GM19328 (cell line): ENCODE results near the gene ABCB1.
"Not testable (repeated sequence)": the region's sequence is repeated elsewhere in the genome, so short reads cannot be mapped to it uniquely, and the experiment has no call there.

Experiments used
- ATAC-seq: cut with Tn5 transposase; IDR thresholded peaks from one replicate; pipeline ENCODE4 v1.9.1; 2021; ENCODE audit warnings: mild to moderate bottlenecking, moderate library complexity; ENCODE audit not compliant: unreplicated experiment

Gene ABCB1

GRCh38 chr7:87580636-87581035 is 20.0 kb downstream of the ABCB1 start:
- no peak for ATAC-seq

DNA sequence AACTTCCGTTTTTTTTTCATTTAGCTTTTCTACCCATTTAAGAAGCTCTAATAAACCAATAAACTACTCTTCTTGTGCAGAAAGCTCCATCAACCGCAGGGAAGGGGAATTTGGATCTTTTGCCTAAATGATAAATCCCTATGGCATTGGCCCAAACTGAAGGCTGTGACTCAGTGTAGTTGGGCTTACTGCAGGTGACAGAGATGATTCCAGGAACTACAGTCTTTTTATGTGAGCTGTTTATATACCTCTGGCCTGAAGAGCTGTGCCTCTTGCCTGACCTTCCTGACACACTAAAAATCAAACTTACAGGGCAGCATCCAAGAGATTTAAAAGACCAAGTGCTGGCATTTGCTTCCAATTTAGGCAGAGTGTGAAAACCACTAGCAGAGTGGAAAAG is 25.2 kb downstream of the ABCB1 start:
- no peak for ATAC-seq

DNA sequence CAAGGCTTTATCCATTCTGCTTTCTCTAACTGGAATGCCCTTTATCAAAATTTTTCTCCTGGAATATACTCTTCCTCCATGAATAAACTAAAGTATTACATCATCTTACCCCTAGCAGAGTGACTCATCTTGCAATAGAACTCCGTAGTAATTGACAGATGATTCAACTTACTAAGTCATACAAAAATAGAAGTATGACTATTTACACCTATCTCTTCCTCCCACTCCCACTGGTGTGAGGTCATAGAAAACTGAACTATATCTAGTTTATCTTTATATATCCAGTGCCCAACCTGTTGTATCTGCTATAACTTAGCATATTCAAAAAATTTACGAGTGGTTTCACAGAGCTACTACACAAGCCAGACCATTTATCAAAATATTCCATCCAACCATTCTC is 26.1 kb downstream of the ABCB1 start:
- no peak for ATAC-seq

DNA sequence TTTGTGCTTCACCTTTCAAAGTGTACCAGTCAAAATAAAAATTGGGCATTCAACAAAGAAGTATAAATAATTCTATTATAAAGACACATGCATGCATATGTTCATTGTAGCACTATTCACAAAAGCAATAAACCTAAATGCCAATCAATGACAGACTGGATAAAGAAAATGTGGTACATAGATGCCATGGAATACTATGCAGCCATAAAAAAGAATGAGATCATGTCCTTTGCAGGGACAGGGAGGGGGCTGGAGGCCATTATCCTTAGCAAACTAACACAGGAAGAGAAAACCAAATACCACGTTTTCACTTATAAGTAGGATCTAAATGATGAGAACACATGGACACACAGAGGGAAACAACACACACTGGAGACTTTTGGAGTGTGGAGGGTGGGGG is 28.2 kb downstream of the ABCB1 start:
- not testable (repeated sequence) for ATAC-seq

DNA sequence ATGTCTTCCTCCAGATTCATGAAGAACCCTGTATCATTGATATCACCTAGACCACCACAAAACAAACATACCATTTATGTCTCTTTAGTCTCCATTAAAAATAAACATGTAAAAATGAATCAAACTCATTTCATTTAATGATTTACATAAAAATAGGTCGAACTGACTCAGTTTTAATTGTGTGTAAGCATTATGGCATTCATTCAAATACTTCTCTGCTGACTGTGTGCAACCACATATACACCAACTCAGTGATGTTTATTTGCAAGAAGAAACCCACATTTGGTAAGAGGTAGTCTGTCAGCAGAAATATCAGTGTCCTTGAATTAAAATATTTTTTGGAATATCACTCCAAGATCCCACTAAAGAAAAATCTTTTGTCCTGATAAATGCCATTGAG is 30.5 kb downstream of the ABCB1 start:
- ATAC-seq, result no peak

DNA sequence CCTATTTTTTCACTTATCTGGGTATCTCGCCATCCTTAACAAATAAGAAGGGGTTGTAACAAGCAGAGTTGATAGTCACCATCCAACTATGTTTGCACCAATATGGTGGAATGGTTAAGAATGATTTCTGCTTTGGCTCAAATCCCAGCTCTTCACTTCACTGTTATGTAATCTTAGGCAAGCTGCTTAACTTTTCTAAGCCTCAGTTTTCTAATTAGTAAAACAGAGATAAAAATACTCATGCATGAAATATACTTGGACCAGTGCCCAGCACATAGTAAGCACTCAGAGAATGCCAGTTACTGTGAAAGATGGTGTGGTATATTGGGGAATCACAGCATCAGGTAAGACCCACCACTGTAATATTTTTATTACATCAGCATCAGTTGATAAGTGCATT is 33.6 kb downstream of the ABCB1 start:
- no peak for ATAC-seq

DNA sequence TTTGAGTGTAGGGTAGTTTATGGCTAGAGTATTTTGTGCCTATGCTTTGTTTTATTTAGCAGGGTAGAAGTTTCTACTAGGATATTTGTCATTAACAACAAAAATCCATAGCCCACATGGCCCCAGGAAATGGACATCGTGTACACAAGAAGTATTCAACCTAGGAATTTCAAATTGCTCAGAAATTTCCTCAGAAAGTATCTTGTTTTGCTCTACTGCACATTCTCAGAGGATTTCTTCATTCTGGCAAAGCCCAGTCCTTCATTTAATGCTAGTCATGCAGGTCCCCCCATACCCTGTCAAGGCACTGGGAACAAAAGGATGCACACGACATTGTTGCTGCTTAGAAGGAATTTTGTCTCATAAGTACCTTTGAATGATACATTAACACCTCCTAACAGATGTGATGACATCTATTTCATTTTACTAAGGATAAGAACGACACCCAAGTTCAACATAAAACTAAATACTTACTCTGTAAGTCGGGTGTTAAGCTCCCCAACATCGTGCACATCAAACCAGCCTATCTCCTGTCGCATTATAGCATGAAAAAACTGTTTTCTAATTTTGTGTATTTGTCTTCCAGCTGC is 34.3 kb downstream of the ABCB1 start:
- no peak for ATAC-seq

- no peak for ATAC-seq
Measured at GRCh38 chr7:87565877-87566276, 34.8 kb downstream of the ABCB1 start.

DNA sequence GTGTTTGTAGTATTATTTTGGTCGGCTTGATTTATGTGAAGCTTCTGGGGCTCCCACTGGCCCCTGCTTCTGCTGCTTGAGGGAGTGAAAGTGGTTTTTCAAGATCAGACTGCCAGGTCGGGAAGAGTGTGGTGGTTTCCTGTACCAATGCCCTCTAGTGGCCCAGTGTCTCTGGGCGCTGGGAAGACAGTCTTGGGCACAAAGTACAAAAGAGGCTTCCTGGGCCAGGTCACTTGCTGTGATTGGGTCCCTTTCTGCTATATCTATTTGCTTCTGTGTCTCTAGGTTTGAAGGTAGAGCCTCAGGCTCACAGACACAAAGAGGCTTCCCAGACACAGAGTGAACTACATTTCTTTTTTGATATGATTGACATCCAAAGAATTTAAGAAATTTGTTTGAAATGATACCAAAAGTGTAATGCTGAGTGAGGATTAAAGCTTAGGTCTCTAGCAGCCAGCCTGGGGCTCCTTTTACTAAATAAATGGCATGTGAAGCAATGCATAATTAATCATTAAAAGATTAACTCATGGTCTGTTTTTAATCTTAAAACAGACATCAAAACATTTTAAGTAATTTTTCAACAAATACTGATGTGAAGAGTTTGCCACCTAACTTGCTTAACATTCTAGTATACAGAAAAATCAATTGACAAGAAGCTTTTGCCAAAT is 36.3 kb downstream of the ABCB1 start:
- no peak for ATAC-seq

- no peak for ATAC-seq
Measured at GRCh38 chr7:87561702-87562101, 39.0 kb downstream of the ABCB1 start.

GRCh38 chr7:87561102-87561501 is 39.6 kb downstream of the ABCB1 start:
- no peak for ATAC-seq

- no peak for ATAC-seq
Measured at GRCh38 chr7:87552351-87552900, 48.3 kb downstream of the ABCB1 start.

DNA sequence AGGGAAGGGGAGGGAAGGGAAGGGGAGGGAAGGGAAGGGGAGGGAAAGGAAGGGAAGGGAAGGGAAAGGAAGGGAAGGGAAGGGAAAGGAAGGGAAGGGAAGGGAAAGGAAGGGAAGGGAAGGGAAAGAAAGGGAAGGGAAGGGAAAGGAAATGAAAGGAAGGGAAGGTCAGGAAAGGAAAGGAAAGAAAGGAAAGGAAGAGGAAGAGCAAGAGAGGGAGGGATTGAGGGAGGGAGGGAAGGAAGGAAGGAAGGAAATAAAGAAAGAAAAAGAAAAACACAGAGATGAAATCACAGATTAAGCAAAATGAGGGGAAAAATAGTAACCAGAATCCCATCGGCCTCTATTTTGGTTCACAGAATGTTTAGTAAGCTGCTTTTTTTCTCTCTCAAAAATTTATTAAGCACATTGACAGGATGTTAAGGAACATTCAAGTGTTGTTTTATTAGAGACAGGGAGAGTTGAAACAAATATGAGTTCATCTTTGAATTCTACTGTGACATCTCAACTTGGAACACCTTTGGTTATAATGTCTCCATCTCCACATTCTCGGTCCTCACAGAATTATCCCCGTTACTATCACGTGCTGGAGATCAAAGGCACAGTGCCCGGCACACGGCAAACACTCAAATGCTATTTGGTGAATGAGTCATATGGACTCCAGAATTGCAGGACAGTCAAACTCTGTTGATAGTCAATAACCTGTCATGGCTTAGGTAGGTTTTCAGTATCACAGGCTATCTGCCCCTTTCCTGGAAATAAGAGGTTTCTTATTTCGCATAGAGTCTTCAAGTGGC is 52.4 kb downstream of the ABCB1 start:
- ATAC-seq, result no peak

DNA sequence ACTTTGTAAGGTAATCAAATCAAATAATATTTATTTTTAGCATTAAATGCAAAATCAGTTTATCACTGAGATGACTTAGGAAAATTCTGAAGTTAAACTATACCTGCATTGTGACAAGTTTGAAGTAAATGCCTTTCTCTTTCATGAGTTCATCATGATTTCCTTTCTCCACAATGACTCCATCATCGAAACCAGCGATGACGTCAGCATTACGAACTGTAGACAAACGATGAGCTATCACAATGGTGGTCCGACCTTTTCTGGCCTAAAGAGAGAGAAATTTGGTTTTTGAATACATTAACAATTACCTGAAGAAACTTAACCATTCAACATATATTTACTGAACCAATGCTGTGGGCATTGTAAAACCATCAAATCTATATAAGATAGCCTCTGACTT is 54.9 kb downstream of the ABCB1 start:
- no peak for ATAC-seq

- ATAC-seq, result no peak
Measured at GRCh38 chr7:87543623-87544022, 57.1 kb downstream of the ABCB1 start.

GRCh38 chr7:87541648-87542047 is 59.0 kb downstream of the ABCB1 start:
- ATAC-seq, result no peak

GRCh38 chr7:87538052-87538451 is 62.6 kb downstream of the ABCB1 start:
- ATAC-seq, result no peak

DNA sequence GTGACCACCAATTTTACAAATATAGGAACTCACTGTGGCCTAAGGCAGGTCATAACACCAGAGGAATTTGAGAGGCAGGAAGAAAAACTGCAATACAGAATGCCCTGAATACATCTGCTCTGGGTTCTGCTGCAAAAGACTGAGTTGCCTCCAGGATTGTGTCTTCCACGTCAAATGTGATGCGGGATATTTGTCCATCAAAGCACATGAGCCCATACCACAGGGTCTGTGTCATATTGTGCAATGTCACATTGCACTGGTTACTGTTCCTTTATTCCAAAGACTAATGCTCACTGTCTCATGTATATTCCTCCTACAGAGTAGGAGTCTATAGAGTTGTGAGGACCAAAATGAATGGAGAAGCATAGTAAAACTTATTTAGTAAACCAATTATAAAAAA is 66.6 kb downstream of the ABCB1 start:
- no peak for ATAC-seq

DNA sequence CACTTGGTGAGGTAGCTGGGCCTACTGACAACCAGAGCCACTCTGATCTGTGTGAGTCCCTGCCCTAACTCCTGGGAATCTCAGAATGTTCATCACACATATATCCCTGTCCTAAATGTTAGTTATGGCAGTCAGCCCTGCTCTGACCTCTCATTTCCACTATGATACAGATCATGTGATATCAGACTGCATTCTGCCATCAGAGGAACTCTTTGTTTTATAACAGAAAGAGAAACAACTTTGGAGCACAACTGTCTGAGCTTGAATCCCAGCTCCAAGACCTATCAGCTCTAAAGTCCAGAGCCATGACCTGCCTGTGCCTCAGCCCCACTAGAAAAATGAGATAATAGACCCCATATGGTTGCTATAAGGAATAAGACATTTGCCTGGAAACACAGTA is 70.6 kb downstream of the ABCB1 start:
- no peak for ATAC-seq

DNA sequence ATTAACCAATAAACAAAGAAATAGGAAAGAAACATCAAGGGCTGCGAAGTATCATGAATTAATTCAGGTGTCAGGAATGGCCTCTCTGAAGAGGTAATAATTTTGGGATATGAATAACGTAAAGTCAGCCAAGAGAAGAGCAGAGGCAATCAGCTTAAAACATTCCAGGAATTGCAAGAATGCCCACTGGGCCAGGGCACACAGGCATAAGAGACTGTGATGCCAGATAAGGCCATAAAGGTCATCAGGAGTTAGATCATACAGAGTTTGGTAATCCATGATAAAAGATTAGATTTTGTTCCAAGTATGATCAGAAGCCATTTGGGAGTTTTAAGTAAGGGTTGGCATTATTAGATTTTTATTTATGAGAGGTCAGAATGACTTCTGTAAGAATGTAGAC is 72.0 kb downstream of the ABCB1 start:
- no peak for ATAC-seq

DNA sequence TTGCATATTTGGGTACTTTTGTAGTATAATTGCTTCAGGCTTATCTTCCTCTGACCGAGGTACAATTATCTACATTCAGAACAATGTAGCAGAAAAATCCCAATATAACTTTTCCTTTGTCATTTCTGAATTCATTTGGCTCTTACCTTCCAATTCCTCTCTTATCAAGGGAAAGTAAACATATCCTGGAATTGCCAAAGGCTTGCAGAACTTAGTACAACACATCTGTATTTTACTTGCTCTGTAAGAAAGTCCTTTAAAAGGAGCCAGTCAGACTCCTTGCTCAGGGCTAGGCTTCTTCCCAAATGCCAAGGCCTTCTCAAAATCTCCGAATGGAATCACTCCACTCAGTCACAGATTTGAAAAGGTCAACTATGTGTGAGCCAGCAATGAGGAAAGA is 81.9 kb downstream of the ABCB1 start:
- no peak for ATAC-seq

DNA sequence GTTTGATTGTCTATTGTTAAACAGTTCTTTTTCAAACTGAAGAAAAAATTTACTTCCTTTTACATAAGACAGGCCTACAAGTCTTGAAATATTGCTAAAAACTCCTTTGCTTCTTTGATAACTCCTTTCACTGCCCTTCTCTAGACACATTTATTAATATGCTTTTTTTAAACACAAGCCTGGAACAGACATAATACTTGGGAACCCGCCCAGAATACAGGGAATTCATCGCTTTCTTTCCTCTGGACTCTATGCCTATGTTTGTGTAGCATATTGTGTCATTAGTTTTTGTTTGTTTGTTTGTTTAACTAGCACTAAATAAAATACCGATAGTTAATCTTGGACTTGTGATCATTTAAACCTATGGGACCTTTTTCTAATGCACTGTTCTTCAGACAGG is 82.8 kb downstream of the ABCB1 start:
- ATAC-seq, result no peak
